Esophagus squamous epithelium (tissue), 5 donors: ENCODE measurements around the gene KCNK4. TPM values are rescaled to one million over a fixed set of nuclear protein-coding genes. Genes with fewer than 3 reads are reported as not detected.

ENCODE experiments used
- DNase-seq: peaks from one replicate; lab custom pipeline; 2025; lab: John Stamatoyannopoulos, UW
- H3K27ac ChIP-seq, 4 donors: fragments of 200-600 bp; sonication (generic); one replicate each; pipeline ENCODE4 v1.5.1; 2016 to 2019; ENCODE audit warnings: mild to moderate bottlenecking in 1 of 4
- H3K27me3 ChIP-seq, 4 donors: fragments of 200-600 bp; sonication (generic); 1 replicate in 3 of 4; 2 replicates in 1 of 4; pipeline versions ENCODE4 v1.5.1 to v1.6.0; 2017 to 2021; ENCODE audit warnings: antibody characterized with exemption in 1 of 4
- H3K36me3 ChIP-seq, 3 donors: fragments of 200-600 bp; sonication (generic); one replicate each; pipeline ENCODE4 v1.5.1; 2016 to 2019
- H3K4me1 ChIP-seq, 3 donors: fragments of 200-600 bp; sonication (generic); one replicate each; pipeline ENCODE4 v1.5.1; 2017 to 2019
- H3K4me3 ChIP-seq, 4 donors: fragments of 200-600 bp; sonication (generic); 1 replicate in 3 of 4; 2 replicates in 1 of 4; pipeline ENCODE4 v1.5.1; 2016 to 2019; ENCODE audit warnings: mild to moderate bottlenecking in 2 of 4, moderate library complexity in 1 of 4
- H3K9me3 ChIP-seq, 3 donors: fragments of 200-600 bp; sonication (generic); one replicate each; pipeline ENCODE4 v1.5.1; 2016 to 2019
- POLR2A ChIP-seq, 4 donors: fragments of 450-650 bp; IDR thresholded peaks; one replicate each; pipeline ENCODE4 v1.6.1; 2017; ENCODE audit warnings: antibody characterized with exemption in 4 of 4, mild to moderate bottlenecking in 4 of 4, moderate library complexity in 3 of 4
- WGBS, 2 donors: methylation state at CpG; one replicate each; pipeline ENCODE4 v1.1.5; 2018; 5-methylcytosine and 5-hydroxymethylcytosine counted together
- intact Hi-C: fragments of 100-400 bp; cut with DNase I; formaldehyde crosslinking; loops from one replicate; pipeline ENCODE4 v1.15.0; 2022
- total RNA-seq, 4 donors: library from RNA; depleted of rRNA; stranded (reverse); fragments of >200 nt; gene quantifications; one replicate each; pipeline ENCODE4 v1.1.0, GENCODE V29; 2016
- TF ChIP-seq, protein P1 (sequence below), 6 experiments: fragments of 450-650 bp in 4 of 6; fragments of 200-600 bp in 2 of 6; sonication (generic) in 2 of 6; IDR thresholded peaks; one replicate each; pipeline ENCODE4 v1.5.1; 2016 to 2019; ENCODE audit warnings: antibody characterized with exemption in 6 of 6, mild to moderate bottlenecking in 4 of 6, moderate library complexity in 4 of 6
- donor health status: DM: yes; HTN: yes; CAD: no.

The KCNK4 gene
- total RNA-seq, 4 donors from 2014 or later: not detected

DNA sequence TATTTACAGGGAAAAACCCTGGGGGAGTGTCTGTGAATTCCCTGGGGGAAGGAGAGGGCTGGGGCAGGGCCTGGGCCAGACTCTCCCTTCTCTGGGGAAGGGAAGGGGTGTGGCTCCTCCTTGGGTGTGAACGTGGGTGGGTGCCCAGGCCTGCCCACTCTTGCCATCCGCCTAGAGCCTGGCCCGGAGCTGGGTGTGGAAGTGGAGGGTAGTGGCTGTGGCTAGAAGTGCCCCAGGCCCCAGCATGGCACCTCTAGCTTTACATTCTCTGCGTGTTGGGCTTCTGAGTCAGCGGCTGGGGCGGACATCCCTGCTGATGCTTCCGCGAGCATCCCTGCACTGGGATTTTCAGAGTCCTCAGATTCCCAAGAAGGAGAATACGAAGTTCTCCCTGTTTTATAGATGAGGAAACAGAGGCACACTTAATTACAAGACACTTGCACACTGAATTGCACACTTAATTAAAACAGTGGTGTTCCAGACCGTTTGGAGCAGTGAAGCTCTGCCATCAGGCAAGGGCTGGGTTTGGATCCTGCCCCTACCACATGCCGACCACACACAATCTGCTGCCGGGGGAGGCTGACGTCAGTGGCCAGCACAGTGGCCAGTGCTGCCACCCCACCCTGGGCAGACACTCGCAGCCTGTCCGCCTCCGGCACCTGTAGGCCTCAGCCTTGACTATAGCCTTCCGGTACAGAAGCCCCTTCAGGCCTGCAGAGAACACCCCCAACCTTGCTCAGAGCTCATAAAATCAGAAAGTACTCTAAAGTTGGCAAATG, 14.3 kb upstream of the KCNK4 start:
- Histone ChIP-seq H3K9me3 (no peaks in the 10 kb centered on the region), H3K27me3 (no peaks in the 10 kb centered on the region), H3K27ac (peak overlapping the region; percentile 38 to 81 (median 60)), H3K36me3 (peaks cover under 1 to 66% (median 9%) of the 10 kb centered on the region in 3 donors), H3K4me1 (peaks cover 9 to 58% (median 14%) of the 10 kb centered on the region in 3 donors), H3K4me3 (no peak overlapping the region)
- TF ChIP-seq, protein P1, sequence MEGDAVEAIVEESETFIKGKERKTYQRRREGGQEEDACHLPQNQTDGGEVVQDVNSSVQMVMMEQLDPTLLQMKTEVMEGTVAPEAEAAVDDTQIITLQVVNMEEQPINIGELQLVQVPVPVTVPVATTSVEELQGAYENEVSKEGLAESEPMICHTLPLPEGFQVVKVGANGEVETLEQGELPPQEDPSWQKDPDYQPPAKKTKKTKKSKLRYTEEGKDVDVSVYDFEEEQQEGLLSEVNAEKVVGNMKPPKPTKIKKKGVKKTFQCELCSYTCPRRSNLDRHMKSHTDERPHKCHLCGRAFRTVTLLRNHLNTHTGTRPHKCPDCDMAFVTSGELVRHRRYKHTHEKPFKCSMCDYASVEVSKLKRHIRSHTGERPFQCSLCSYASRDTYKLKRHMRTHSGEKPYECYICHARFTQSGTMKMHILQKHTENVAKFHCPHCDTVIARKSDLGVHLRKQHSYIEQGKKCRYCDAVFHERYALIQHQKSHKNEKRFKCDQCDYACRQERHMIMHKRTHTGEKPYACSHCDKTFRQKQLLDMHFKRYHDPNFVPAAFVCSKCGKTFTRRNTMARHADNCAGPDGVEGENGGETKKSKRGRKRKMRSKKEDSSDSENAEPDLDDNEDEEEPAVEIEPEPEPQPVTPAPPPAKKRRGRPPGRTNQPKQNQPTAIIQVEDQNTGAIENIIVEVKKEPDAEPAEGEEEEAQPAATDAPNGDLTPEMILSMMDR (IDR thresholded peaks at IDR 0.05): no peak
- no peak for TF ChIP-seq POLR2A (IDR thresholded peaks at IDR 0.05)
- no peak for DNase-seq
- WGBS, 2 donors: 51 to 70% methylated on average over 13 to 14 of the region's 17 CpGs
- intact Hi-C loops: no loop called here

DNA sequence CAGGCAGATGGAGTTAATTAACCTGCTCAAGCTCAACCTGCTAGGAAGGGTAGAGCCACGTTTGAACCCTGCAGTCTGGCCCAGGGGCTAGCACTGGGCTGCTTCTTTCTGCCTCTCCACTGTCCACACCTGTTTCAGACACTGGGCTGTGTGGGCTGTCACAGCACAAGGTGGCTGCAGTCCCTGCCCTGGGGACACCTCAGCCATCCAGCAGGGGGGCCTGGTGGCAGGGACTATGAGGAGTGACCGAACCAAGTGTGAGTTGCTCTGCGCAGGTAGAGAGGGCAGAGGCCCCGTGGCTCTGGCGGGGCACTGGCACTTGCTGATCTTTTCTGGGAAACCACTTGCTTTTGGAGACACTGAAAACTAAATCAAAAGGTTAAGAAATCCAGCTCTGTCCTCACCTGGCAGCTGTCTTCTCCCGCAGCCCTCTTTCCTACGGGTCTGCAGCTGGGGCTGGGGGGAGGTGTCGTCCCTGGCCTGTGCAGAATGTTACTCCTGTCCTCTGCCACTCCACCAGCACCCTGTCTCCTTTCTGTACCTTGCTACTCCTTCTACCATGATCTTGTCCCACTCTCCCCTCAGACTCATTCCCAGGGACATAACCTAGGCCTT, 12.4 kb upstream of the KCNK4 start:
- DNase-seq: no peak
- Histone ChIP-seq H3K9me3 (no peaks in the 10 kb centered on the region), H3K4me1 (peaks cover 17 to 58% (median 20%) of the 10 kb centered on the region in 3 donors), H3K27me3 (no peaks in the 10 kb centered on the region), H3K36me3 (peaks cover 4 to 72% (median 9%) of the 10 kb centered on the region in 3 donors), H3K4me3 (no peak overlapping the region), H3K27ac (no peak overlapping the region)
- intact Hi-C loops: no loop called here
- WGBS, 2 donors: 88 to 97% methylated on average over 4 to 5 of the region's 8 CpGs
- TF ChIP-seq, protein P1 (IDR thresholded peaks at IDR 0.05): no peak
- TF ChIP-seq POLR2A (IDR thresholded peaks at IDR 0.05): no peak

DNA sequence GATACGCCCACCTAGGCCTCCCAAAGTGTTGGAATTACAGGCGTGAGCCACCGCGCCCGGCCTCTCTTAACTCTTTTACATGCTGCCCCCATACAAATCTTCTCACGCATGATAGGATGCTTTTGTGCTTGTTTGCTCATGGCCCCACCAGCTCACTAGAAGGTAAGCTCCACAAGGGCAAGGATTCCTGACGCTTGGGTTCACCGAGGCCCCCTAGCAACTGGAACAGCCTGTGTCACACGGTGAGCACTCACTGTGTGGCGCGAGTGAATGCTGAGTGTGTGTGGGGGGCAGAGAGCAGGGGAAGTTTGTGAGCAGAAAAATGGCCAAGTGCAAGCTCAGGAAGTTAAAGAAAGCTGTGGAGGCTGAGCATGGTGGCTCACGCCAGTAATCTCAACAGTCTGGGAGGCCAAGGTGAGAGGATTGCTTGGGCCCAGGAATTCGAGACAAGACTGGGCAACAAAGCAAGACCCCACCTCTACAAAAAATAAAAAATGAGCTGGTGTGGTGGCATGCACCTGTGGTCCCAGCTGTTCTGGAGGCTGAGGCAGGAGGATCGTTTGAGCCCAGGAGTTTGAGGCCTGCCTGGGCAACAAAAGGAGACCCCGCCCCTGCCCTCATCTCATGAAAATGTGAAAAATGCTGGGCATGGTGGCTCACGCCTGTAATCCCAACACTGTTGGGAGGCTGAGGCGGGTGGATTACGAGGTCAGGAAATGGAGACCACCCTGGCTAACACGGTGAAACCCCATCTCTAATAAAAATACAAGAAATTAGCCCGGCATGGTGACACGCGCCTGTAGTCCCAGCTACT, 8.9 kb upstream of the KCNK4 start:
- Histone ChIP-seq H3K4me3 (no peak overlapping the region), H3K9me3 (no peaks in the 10 kb centered on the region), H3K4me1 (peaks cover 24 to 55% (median 29%) of the 10 kb centered on the region in 3 donors), H3K27me3 (no peaks in the 10 kb centered on the region), H3K36me3 (peaks cover 4 to 47% (median 9%) of the 10 kb centered on the region in 3 donors), H3K27ac (peak overlapping the region in 1 of 4 donors; percentile 1)
- 89 to 95% methylated on average over 16 to 19 of the region's 22 CpGs for WGBS, 2 donors
- TF ChIP-seq, protein P1 (IDR thresholded peaks at IDR 0.05): no peak
- TF ChIP-seq POLR2A (IDR thresholded peaks at IDR 0.05): no peak
- no peak for DNase-seq
- intact Hi-C loops: no loop called here

DNA sequence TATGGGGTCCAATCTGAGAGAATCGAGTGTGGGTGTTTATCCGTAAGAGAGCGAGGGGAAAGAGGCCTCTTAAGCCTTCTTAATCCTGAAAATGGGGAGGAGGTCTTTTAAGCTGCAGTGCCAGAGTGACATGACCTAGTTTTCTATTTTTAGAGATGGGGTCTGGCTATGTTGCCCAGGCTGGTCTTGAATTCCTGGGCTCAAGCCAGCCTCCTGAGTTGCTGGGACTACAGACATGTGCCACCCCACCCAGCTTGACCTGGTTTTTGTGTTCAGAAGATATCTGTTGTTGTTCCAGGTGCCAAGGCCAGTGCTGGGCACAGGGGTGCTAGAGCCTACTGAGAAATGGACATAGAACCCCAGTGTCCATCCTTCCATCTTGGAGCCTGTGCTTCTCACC, 8.0 kb upstream of the KCNK4 start:
- peaks cover 3 to 45% (median 4%) of the 10 kb centered on the region in 3 donors for H3K36me3 ChIP-seq
- no peaks in the 10 kb centered on the region for H3K9me3 ChIP-seq
- no peak for DNase-seq
- 84 to 89% methylated on average over 3 of the region's 3 CpGs for WGBS, 2 donors
- H3K4me1 ChIP-seq: peaks cover 24 to 56% (median 28%) of the 10 kb centered on the region in 3 donors
- TF ChIP-seq POLR2A (IDR thresholded peaks at IDR 0.05): no peak
- TF ChIP-seq, protein P1 (IDR thresholded peaks at IDR 0.05): no peak
- intact Hi-C loops: no loop called here
- H3K27ac ChIP-seq: peak overlapping the region; percentile 2 to 99 (median 97)
- peak overlapping the region in 2 of 4 donors; percentile 81 to 87 for H3K4me3 ChIP-seq
- no peaks in the 10 kb centered on the region for H3K27me3 ChIP-seq
